ENCODE results near the gene PRTFDC1. TPM values are rescaled to one million over a fixed set of nuclear protein-coding genes. Genes with fewer than 3 reads are reported as not detected.

The PRTFDC1 gene
- total and polyA plus RNA-seq, 10 donors, result 0.85 to 3.8 (median 2.6) TPM

DNA sequence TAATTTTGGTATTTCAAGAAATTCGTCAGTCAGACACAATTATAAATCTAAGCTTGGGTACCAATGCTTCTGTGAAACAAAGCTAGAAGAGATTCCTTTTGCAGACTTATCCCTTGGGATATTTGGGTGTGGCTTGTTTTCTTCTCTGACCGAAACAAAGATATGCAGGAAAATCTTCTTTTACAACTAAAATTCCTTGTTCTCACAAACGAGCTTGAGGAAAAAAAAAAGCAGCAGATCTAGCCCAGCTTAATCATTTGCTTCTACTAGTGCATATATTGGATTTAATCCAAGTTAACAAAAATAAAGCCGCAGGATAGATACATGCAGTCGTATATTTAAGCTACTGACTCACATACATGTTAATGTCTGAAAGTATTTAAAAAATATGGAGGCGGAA lies 104.2 kb downstream of the PRTFDC1 start:
- no peaks in the 10 kb centered on the region for H3K9me3 ChIP-seq
- no peak overlapping the region for H3K27ac ChIP-seq
- intact Hi-C loops (cut with DNase I; ENCODE audit: low total_unique reads), result no loop called here
- WGBS, 5 donors, result 74 to 84% (median 81%) methylated on average over 6 of the region's 6 CpGs
- H3K36me3 ChIP-seq, result no peaks in the 10 kb centered on the region
- H3K27me3 ChIP-seq (replicated peaks in 1 of 7), result no peaks in the 10 kb centered on the region
- no peak overlapping the region for H3K4me3 ChIP-seq
- TF ChIP-seq, protein P1, sequence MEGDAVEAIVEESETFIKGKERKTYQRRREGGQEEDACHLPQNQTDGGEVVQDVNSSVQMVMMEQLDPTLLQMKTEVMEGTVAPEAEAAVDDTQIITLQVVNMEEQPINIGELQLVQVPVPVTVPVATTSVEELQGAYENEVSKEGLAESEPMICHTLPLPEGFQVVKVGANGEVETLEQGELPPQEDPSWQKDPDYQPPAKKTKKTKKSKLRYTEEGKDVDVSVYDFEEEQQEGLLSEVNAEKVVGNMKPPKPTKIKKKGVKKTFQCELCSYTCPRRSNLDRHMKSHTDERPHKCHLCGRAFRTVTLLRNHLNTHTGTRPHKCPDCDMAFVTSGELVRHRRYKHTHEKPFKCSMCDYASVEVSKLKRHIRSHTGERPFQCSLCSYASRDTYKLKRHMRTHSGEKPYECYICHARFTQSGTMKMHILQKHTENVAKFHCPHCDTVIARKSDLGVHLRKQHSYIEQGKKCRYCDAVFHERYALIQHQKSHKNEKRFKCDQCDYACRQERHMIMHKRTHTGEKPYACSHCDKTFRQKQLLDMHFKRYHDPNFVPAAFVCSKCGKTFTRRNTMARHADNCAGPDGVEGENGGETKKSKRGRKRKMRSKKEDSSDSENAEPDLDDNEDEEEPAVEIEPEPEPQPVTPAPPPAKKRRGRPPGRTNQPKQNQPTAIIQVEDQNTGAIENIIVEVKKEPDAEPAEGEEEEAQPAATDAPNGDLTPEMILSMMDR (IDR thresholded peaks at IDR 0.05 in 8 of 11, conservative IDR thresholded peaks at IDR 0.05 in 3 of 11), result no peak
- no peak for TF ChIP-seq POLR2AphosphoS5 (IDR thresholded peaks at IDR 0.05)
- no peak for TF ChIP-seq POLR2A (IDR thresholded peaks at IDR 0.05)
- DNase-seq, result no peak
- H3K4me1 ChIP-seq, result no peaks in the 10 kb centered on the region

DNA sequence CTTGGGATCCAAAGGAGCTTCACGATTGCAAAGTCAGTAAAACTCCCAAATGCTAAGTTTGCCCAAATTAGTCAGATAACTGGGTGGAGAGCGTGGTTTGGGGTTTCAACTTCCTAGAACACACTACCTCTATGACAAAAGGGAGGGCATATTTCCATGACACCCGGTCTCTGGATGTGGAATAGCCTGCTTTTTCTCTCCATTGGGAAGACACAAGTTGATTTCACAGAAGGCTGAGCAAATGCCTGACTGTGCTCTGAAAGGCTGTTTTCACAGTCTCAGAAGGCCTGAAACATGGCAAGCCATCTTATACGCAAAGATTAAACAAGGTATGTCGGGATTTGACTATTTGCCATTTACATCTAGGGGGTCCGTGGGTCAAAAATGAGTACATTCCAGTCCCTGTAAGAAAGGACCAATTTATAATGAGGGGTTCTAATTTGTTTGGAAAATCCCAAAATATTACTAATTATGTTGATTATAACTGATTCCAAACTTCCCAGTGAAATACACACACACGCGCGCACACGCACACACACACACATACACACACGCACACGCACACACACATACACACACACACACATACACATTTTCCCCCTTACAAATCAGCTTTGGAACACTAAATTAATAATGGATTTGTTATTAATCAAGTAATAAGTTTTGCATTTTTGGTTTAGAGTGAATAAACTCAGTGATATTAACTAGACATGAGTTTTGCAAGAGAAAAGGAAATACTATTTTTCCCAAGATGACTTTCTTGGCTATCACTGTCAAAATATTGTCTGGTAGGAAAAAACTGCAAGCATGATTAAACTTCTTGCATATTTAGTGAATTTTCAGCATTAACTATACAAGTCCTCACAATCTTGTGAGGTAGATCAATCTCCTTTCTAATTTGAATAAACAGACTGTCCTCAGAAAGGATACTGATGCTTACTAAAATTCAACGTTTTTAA lies 105.0 kb downstream of the PRTFDC1 start:
- intact Hi-C loops (cut with DNase I; ENCODE audit: low total_unique reads), result no loop called here
- no peak overlapping the region for H3K27ac ChIP-seq
- H3K36me3 ChIP-seq, result no peaks in the 10 kb centered on the region
- TF ChIP-seq POLR2A (IDR thresholded peaks at IDR 0.05) (no peak), POLR2AphosphoS5 (IDR thresholded peaks at IDR 0.05) (no peak)
- TF ChIP-seq, protein P1 (IDR thresholded peaks at IDR 0.05 in 8 of 11, conservative IDR thresholded peaks at IDR 0.05 in 3 of 11), result no peak
- H3K4me3 ChIP-seq, result no peak overlapping the region
- no peaks in the 10 kb centered on the region for H3K4me1 ChIP-seq
- no peaks in the 10 kb centered on the region for H3K27me3 ChIP-seq (replicated peaks in 1 of 7)
- DNase-seq, result no peak
- H3K9me3 ChIP-seq, result no peaks in the 10 kb centered on the region
- WGBS, 5 donors, result 87 to 97% (median 91%) methylated on average over 13 of the region's 13 CpGs

- no peak for TF ChIP-seq POLR2AphosphoS5 (IDR thresholded peaks at IDR 0.05)
- TF ChIP-seq, protein P1 (IDR thresholded peaks at IDR 0.05 in 8 of 11, conservative IDR thresholded peaks at IDR 0.05 in 3 of 11), result no peak
- TF ChIP-seq POLR2A (IDR thresholded peaks at IDR 0.05), result no peak
- Histone ChIP-seq H3K9me3 (no peaks in the 10 kb centered on the region), H3K4me3 (no peak overlapping the region), H3K36me3 (no peaks in the 10 kb centered on the region), H3K4me1 (no peaks in the 10 kb centered on the region), H3K27ac (no peak overlapping the region), H3K27me3 (replicated peaks in 1 of 7) (no peaks in the 10 kb centered on the region)
- WGBS, 5 donors, result 76 to 82% (median 78%) methylated on average over 2 of the region's 2 CpGs
- no peak for DNase-seq
- intact Hi-C loops (cut with DNase I; ENCODE audit: low total_unique reads), result no loop called here
These were observed 107.7 kb downstream of the PRTFDC1 start for GRCh38 chr10:24844742-24845141.

DNA sequence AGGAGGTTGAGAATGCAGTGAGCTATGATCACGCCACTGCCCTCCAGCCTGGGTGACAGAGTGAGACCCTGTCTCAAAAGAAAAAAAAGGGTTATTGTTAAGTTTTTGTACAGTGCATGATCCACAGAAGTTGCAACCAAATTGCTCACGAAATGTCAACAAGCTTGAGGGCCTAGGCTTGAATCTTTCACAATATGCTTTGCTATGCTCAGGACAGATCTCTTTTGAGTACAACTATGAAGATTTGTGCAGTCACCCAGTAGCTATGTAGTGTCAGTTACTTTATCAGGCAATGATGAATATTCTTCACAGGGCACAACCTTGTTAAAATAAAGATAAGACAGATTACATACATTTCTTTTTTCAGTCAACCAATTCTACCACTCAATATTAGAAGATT lies 109.2 kb downstream of the PRTFDC1 start:
- Histone ChIP-seq H3K4me1 (no peaks in the 10 kb centered on the region), H3K9me3 (no peaks in the 10 kb centered on the region), H3K27me3 (replicated peaks in 1 of 7) (no peaks in the 10 kb centered on the region), H3K36me3 (no peaks in the 10 kb centered on the region), H3K4me3 (no peak overlapping the region), H3K27ac (no peak overlapping the region)
- intact Hi-C loops (cut with DNase I; ENCODE audit: low total_unique reads), result no loop called here
- TF ChIP-seq POLR2AphosphoS5 (IDR thresholded peaks at IDR 0.05) (no peak), POLR2A (IDR thresholded peaks at IDR 0.05) (no peak)
- TF ChIP-seq, protein P1 (IDR thresholded peaks at IDR 0.05 in 8 of 11, conservative IDR thresholded peaks at IDR 0.05 in 3 of 11), result no peak
- WGBS, 5 donors, result 43 to 79% (median 69%) methylated on average over 2 of the region's 2 CpGs
- no peak for DNase-seq
